Neuronal stem cell (in vitro differentiated cells): ENCODE data around the gene ZACN.

ENCODE experiments used
- DNase-seq: peaks from one replicate; pipeline ENCODE4 v3.0.0-alpha.2; 2013; ENCODE audit warnings: low spot score
- H2AFZ ChIP-seq: one replicate; pipeline ENCODE4 v1.6.1; 2013; ENCODE audit warnings: mild to moderate bottlenecking, low read length, inconsistent platforms
- H2AK5ac ChIP-seq: 2 replicates; pipeline ENCODE4 v1.6.1; 2013; ENCODE audit warnings: low read depth, mild to moderate bottlenecking, inconsistent platforms, low read length, moderate library complexity, mixed read lengths
- H2BK120ac ChIP-seq: 2 replicates; pipeline ENCODE4 v1.6.1; 2013; ENCODE audit warnings: low read depth, mild to moderate bottlenecking, inconsistent platforms, low read length, moderate library complexity, mixed read lengths
- H2BK12ac ChIP-seq: one replicate; pipeline ENCODE4 v1.6.1; 2013; ENCODE audit warnings: low read length, inconsistent platforms
- H2BK15ac ChIP-seq: 2 replicates; pipeline ENCODE4 v1.6.1; 2013; ENCODE audit warnings: mild to moderate bottlenecking, low read length, inconsistent platforms, mixed read lengths
- H2BK5ac ChIP-seq: one replicate; pipeline ENCODE4 v1.6.1; 2013; ENCODE audit warnings: inconsistent platforms, mild to moderate bottlenecking, low read length, moderate library complexity
- H3K14ac ChIP-seq: one replicate; pipeline ENCODE4 v1.6.1; 2013; ENCODE audit warnings: low read length, inconsistent platforms
- H3K18ac ChIP-seq: 2 replicates; pipeline ENCODE4 v1.6.1; 2013; ENCODE audit warnings: low read length, inconsistent platforms
- H3K23ac ChIP-seq: 2 replicates; pipeline ENCODE4 v1.6.1; 2013; ENCODE audit warnings: low read depth, mild to moderate bottlenecking, mixed read lengths, low read length, inconsistent platforms; ENCODE audit not compliant: poor library complexity
- H3K27ac ChIP-seq: replicated peaks from 3 replicates; pipeline ENCODE4 v1.5.1; 2013; ENCODE audit warnings: low read length, inconsistent platforms
- H3K27me3 ChIP-seq, 3 experiments: 2 replicates each; pipeline ENCODE4 v1.6.1; 2013; ENCODE audit warnings: low read length in 3 of 3, mild to moderate bottlenecking in 2 of 3, inconsistent platforms in 1 of 3, low read depth in 1 of 3, mixed read lengths in 1 of 3, moderate library complexity in 1 of 3; ENCODE audit not compliant: control insufficient read depth in 3 of 3, insufficient read depth in 3 of 3
- H3K36me3 ChIP-seq, 2 donors: replicated peaks in 1 of 2; 2 replicates each; pipeline ENCODE4 v1.6.1; 2013; ENCODE audit warnings: low read length in 2 of 2; ENCODE audit not compliant: control insufficient read depth in 2 of 2, insufficient read depth in 2 of 2
- H3K4ac ChIP-seq: 2 replicates; pipeline ENCODE4 v1.6.1; 2013; ENCODE audit warnings: inconsistent platforms, mild to moderate bottlenecking, low read length, moderate library complexity
- H3K4me1 ChIP-seq, 2 donors: 1 replicate in 1 of 2; 2 replicates in 1 of 2; pipeline ENCODE4 v1.6.1; 2013; ENCODE audit warnings: low read length in 2 of 2, low read depth in 1 of 2; ENCODE audit not compliant: control insufficient read depth in 2 of 2, insufficient read depth in 1 of 2
- H3K4me2 ChIP-seq: one replicate; pipeline ENCODE4 v1.6.1; 2013; ENCODE audit warnings: mild to moderate bottlenecking, low read length, inconsistent platforms; ENCODE audit not compliant: insufficient read depth, poor library complexity, severe bottlenecking
- H3K4me3 ChIP-seq, 2 donors: 2 replicates each; pipeline ENCODE4 v1.5.1; 2013; ENCODE audit warnings: low read length in 2 of 2, mild to moderate bottlenecking in 2 of 2, inconsistent platforms in 1 of 2, moderate library complexity in 1 of 2
- H3K79me1 ChIP-seq: one replicate; pipeline ENCODE4 v1.6.1; 2013; ENCODE audit warnings: low read depth, mild to moderate bottlenecking, inconsistent platforms, low read length, moderate library complexity
- H3K9ac ChIP-seq: one replicate; pipeline ENCODE4 v1.6.1; 2013; ENCODE audit warnings: mild to moderate bottlenecking, low read depth, low read length, inconsistent platforms; ENCODE audit not compliant: poor library complexity
- H3K9me3 ChIP-seq, 2 donors: replicated peaks in 1 of 2; 2 replicates each; pipeline versions ENCODE3 to v1.6.1; 2013; ENCODE audit warnings: low read length in 2 of 2, mild to moderate bottlenecking in 2 of 2, inconsistent platforms in 1 of 2, low read depth in 1 of 2, mixed read lengths in 1 of 2, moderate library complexity in 1 of 2; ENCODE audit not compliant: control insufficient read depth in 2 of 2, insufficient read depth in 1 of 2
- H4K8ac ChIP-seq: one replicate; pipeline ENCODE4 v1.6.1; 2013; ENCODE audit warnings: low read depth, mild to moderate bottlenecking, inconsistent platforms, low read length, moderate library complexity
- H4K91ac ChIP-seq: one replicate; pipeline ENCODE4 v1.6.1; 2013; ENCODE audit warnings: low read length, low read depth, mild to moderate bottlenecking, inconsistent platforms; ENCODE audit not compliant: poor library complexity
- WGBS, 2 donors: extraction: QIAGEN DNeasy Blood & Tissue Kit; methylation state at CpG; one replicate each; pipeline ENCODE4 v1.1.7; 2013; ENCODE audit warnings: missing lambda C conversion rate in 2 of 2, mixed read lengths in 1 of 2; ENCODE audit not compliant: insufficient read length in 2 of 2, insufficient replicate concordance in 1 of 2; ENCODE audit errors: extremely low coverage in 2 of 2; 5-methylcytosine and 5-hydroxymethylcytosine counted together

Gene ZACN

GRCh38 chr17:76080768-76081287 is 1.8 kb downstream of the ZACN start:
- no peak overlapping the region for H4K8ac ChIP-seq
- no peak for DNase-seq

GRCh38 chr17:76081295-76082210 is 2.6 kb downstream of the ZACN start:
- Histone ChIP-seq H3K9ac (peak overlapping the region; percentile 50), H2AFZ (no peak overlapping the region), H3K4me3 (no peak overlapping the region), H3K14ac (no peak overlapping the region), H3K23ac (peak overlapping the region; percentile 35), H3K79me1 (no peaks in the 10 kb centered on the region), H2AK5ac (no peak overlapping the region), H4K91ac (no peak overlapping the region), H3K27me3 (peaks cover 6 to 35% (median 15%) of the 10 kb centered on the region in 3 experiments), H3K4me1 (peaks cover 17 to 19% of the 10 kb centered on the region in 2 donors), H3K4me2 (no peak overlapping the region), H2BK15ac (no peak overlapping the region), H3K18ac (no peak overlapping the region), H3K36me3 (peaks cover 24 to 46% of the 10 kb centered on the region in 2 donors), H2BK120ac (no peak overlapping the region), H4K8ac (no peak overlapping the region), H2BK5ac (no peak overlapping the region), H3K9me3 (peaks cover 0 to 2% of the 10 kb centered on the region in 2 donors), H3K4ac (no peak overlapping the region), H3K27ac (no peak overlapping the region), H2BK12ac (no peak overlapping the region)
- no peak for DNase-seq
- no CpG with 5 or more reads among the region's 27 CpGs for WGBS, 2 donors

More at GRCh38 chr17:76080768-76081287, 1.8 kb downstream of the ZACN start:
- no peak overlapping the region for H3K9ac ChIP-seq
- H3K79me1 ChIP-seq, result no peaks in the 10 kb centered on the region
- no peak overlapping the region for H3K4ac ChIP-seq
- H2BK12ac ChIP-seq, result no peak overlapping the region
- H3K9me3 ChIP-seq, result peaks cover 0 to 2% of the 10 kb centered on the region in 2 donors
- H3K23ac ChIP-seq, result peak overlapping the region; percentile 86
- H3K4me2 ChIP-seq, result no peak overlapping the region
- no peak overlapping the region for H3K27ac ChIP-seq
- H2BK120ac ChIP-seq, result no peak overlapping the region
- no peak overlapping the region for H2AK5ac ChIP-seq
- peak overlapping the region; percentile 40 for H3K18ac ChIP-seq
- H3K14ac ChIP-seq, result no peak overlapping the region
- peaks cover 20 to 40% of the 10 kb centered on the region in 2 donors for H3K36me3 ChIP-seq
- peaks cover 17 to 19% of the 10 kb centered on the region in 2 donors for H3K4me1 ChIP-seq
- no CpG with 5 or more reads among the region's 6 CpGs for WGBS, 2 donors
- H2BK15ac ChIP-seq, result no peak overlapping the region
- H3K4me3 ChIP-seq, result no peak overlapping the region
- no peak overlapping the region for H2BK5ac ChIP-seq
- no peak overlapping the region for H4K91ac ChIP-seq
- peaks cover 13 to 43% (median 22%) of the 10 kb centered on the region in 3 experiments for H3K27me3 ChIP-seq
- no peak overlapping the region for H2AFZ ChIP-seq

GRCh38 chr17:76082326-76083251 is 3.6 kb downstream of the ZACN start:
- no peak overlapping the region for H2AK5ac ChIP-seq
- no peak overlapping the region for H3K27ac ChIP-seq

More at GRCh38 chr17:76082326-76083251, 3.6 kb downstream of the ZACN start:
- Histone ChIP-seq H3K18ac (no peak overlapping the region), H3K9ac (no peak overlapping the region), H4K8ac (no peak overlapping the region), H3K4me1 (peaks cover 15% of the 10 kb centered on the region in 2 donors), H3K36me3 (peaks cover 31 to 57% of the 10 kb centered on the region in 2 donors), H3K27me3 (peaks cover 0 to 25% (median 4%) of the 10 kb centered on the region in 3 experiments), H3K79me1 (no peaks in the 10 kb centered on the region), H2AFZ (no peak overlapping the region), H4K91ac (no peak overlapping the region), H3K4me3 (no peak overlapping the region), H3K9me3 (peaks cover 0 to 2% of the 10 kb centered on the region in 2 donors), H2BK5ac (no peak overlapping the region), H2BK120ac (no peak overlapping the region), H3K4ac (no peak overlapping the region), H2BK12ac (no peak overlapping the region), H2BK15ac (no peak overlapping the region), H3K23ac (no peak overlapping the region), H3K14ac (no peak overlapping the region), H3K4me2 (no peak overlapping the region)
- DNase-seq, result no peak
- WGBS, 2 donors, result no CpG with 5 or more reads among the region's 20 CpGs
